Tongue (tissue), 2 donors: ENCODE measurements around the gene IRF2. TPM values are rescaled to one million over a fixed set of nuclear protein-coding genes. Genes with fewer than 3 reads are reported as not detected.
A peak's percentile ranks its signal among the peaks of the same experiment; 100 is the strongest.
"Not testable (repeated sequence)": the region's sequence is repeated elsewhere in the genome, so short reads cannot be mapped to it uniquely, and the experiment has no call there.

Experiments used
- DNase-seq: peaks from one replicate; pipeline ENCODE4 v3.0.0-alpha.2; 2015
- total RNA-seq: library from RNA; depleted of rRNA; stranded (reverse); fragments of >200 nt; gene quantifications from one replicate; pipeline ENCODE4 v1.2.3, GENCODE V29; 2014

IRF2 gene
- total RNA-seq, 1 donor from 2014 or later: 26.5 TPM

GRCh38 chr4:184389978-184390900, 84.1 kb downstream of the IRF2 start:
- no peak for DNase-seq

- no peak for DNase-seq
Measured at GRCh38 chr4:184388106-184388505, 86.2 kb downstream of the IRF2 start.

GRCh38 chr4:184387351-184387750, 87.0 kb downstream of the IRF2 start:
- no peak for DNase-seq

DNA sequence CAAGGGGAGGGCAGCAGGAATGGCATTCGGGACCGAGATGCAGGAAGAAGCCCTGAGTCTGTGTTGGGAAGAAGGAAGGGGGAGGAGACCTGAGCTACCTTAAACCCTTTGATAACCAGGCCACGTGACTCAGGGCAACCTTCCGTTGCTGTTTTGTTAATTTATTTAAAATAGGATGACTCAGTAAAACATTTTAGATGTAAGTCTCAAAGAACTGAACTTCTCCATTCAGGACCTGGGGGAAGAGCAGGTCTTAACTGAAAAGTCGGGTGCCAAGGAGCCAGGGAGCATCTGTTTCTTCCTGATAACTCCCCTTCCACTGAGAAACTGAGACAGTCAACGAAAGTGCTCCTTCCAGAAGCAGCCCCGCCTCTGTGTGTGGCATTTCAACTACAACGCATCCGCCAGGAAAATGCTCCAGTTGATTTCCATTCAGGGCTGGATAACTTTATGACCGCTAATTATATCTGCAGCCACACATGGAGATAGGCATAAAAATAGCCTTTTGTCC, 88.0 kb downstream of the IRF2 start:
- no peak for DNase-seq

- no peak for DNase-seq
Measured at GRCh38 chr4:184385705-184386141, 88.6 kb downstream of the IRF2 start.

GRCh38 chr4:184384810-184385557, 89.4 kb downstream of the IRF2 start:
- DNase-seq: peak; percentile 76

DNA sequence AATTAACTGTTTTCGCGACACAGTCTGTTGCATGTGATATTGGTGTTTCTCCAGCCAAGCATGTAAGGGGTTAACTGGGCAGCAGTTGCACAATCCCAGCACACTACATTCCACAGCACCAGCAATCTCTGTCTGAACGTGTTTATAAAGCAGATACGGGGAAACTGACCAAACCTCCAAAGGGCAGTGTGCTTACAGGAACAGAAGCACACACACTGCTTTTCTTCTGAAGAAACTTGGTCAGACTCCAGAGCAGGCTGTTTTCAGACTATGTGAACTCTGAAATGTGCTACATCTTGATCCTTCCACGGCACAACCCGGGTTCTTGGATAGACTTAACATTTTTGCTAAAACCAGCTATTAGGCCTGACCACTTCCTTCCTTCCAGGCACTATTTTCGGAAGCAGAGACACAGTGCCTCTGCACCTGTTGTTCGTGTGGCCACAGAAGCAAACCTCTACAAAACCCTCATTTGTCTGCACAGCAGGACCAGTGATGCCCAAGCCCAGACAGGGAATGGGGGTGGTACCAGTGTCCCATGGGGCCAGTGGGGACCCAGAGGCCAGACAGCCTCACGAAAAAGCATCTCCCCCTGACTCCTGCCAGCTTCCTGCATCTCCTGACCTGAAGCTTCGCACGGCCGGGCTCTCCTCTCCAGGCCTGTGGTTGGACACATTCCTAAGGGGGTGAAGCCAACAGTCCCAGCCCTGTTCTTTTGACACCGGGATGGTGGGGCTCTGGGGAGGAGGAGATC, 90.1 kb downstream of the IRF2 start:
- DNase-seq: peak; percentile 60

DNA sequence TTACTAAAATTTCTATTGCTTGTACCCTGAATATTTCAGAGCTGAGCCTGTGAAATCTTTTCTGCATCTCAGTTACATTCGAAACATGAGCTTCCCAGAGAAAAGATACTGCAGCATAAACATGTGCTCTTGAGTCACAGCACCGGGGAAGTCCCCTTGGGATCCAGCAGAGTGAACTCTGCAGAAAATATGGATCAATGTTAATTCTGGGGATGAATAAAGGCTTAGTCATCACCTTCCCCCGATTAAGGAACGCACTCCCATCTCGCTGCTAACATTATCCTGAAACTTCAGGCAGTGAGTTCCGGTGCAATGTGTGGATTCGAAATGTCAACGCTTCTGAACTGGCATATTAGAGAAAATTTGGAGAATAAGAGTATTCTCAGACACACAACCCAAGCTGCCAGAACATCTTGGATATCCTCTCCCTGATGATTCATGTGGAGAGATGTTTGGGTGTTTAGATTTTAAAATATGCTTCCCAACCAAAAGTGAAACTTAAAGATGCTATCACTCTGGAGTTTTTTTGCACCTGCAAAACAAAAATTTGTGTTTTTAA, 90.8 kb downstream of the IRF2 start:
- DNase-seq: peak; percentile 17

DNA sequence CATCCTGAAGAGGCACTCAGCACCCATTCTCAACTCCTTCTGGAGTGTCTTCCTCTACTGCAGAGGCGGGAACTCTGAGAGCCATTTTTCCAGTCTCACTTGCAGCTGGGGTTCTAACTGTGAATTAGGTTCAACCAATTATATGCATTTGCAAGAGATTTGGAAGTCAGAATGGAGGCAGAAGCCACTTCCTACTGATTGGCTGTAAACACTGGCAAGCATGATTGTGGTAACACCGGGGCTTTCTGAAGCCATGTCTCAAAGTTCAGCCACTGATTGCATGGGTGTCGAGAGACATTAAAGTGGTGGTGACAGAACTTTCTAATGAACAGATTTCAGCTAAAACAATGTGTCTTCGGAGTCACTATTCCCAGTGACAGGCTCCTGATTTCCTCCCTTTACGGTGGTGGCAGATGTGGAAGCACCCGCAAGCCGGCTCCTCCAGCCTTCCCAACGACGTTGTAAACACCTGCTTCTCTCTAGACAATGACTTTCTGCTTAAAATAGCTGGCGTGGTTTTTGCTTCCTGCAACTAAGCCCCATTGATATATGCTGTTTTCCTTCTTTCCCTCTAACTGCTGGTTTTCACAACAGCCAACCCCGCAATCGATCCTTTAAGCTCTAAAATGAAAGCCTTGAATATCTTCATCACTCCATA, 92.0 kb downstream of the IRF2 start:
- peak; percentile 32 for DNase-seq

- DNase-seq: no peak
Measured at GRCh38 chr4:184380707-184381106, 93.6 kb downstream of the IRF2 start.

DNA sequence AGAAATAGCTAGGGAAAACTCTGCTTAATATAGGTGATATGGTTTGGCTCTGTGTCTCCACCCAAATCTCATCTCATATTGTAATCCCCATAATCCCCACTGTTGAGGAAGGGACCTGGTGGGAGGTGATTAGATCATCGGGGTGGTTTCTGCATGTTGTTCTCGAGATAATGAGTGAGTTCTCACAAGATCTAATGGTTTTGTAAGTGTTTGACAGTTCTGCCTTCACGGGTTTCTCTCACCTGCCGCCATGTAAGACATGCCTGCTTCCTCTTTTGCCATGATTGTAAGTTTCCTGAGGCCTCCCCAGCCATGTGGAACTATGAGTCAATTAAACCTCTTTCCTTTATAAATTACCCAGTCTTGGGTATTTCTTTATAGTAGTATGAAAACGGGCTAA, 94.1 kb downstream of the IRF2 start:
- DNase-seq: not testable (repeated sequence)

- DNase-seq: no peak
Measured at GRCh38 chr4:184376923-184377322, 97.4 kb downstream of the IRF2 start.

DNA sequence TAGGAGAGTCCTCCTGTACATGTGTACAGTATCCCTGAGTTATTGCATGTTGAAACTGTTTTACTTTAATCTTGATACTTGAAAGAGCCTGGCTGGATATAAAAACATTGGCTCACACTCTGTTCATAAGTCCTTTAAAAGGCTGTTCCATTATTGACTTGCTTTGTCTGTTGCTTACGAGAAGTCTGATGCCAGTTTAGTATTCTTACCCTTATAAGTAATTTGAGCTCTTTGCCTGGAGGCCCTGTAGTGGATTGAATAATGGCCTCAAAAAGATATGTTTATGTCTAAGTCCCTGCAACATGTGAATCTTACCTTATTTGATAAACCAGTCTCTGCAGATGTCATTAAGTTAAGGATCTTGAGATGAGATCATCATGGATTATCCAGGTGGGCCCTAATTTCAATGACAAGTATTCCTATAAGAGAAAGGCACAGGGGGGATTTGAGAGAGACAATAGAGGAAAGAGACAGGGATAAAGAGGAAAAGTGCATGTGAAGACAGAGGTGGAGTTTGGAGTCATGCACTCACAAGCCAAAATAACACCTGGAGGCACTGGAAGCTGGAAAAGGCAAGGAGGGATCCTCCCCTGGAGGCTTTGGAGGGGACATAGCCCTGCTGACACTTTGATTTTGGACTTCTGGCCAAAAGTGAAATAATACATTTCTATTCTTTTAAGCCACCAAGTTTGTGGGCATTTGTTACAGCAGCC, 98.1 kb downstream of the IRF2 start:
- no peak for DNase-seq

- DNase-seq: not testable (repeated sequence)
Measured at GRCh38 chr4:184375623-184376022, 98.7 kb downstream of the IRF2 start.

GRCh38 chr4:184375027-184375426, 99.3 kb downstream of the IRF2 start:
- no peak for DNase-seq

GRCh38 chr4:184373886-184374405, 100.4 kb downstream of the IRF2 start:
- DNase-seq: no peak

DNA sequence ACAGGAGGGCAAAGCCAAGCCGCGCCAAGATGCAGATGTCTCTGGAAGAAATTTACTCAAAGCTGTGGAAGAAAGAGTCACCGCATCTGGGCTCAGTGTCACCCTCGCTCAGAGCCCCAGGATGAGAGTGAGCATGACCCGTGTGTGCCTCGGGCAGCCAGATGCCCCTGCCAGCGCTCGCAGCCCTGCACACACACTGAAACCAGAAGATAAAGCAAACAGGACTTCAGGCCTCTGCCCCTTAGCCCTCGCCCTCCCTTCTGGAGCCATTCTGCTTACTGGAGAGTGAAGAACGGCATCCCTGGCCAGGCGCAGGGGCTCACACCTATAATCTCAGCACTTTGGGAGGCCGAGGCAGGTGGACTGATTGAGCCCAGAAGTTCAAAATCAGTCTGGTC, 103.0 kb downstream of the IRF2 start:
- DNase-seq: no peak

GRCh38 chr4:184370711-184371389, 103.5 kb downstream of the IRF2 start:
- no peak for DNase-seq

DNA sequence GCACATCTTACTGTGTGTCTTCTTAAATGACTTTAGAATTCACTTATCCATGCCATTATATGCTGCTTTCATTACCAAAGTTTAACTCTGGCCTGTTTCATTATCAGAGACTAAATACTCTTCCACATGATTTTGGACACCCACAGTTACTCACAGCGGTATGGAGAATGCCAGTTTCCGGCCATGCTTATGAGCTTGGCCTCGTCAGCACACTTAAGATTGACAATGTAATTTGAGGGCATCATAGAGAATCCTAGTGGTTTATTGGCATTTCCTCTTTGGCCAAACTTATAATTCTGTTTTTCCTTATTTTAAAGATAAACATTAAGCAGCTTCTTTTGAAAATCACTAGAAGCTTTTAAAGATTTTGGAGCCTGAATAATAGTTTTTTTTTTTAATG, 104.5 kb downstream of the IRF2 start:
- DNase-seq: no peak

DNA sequence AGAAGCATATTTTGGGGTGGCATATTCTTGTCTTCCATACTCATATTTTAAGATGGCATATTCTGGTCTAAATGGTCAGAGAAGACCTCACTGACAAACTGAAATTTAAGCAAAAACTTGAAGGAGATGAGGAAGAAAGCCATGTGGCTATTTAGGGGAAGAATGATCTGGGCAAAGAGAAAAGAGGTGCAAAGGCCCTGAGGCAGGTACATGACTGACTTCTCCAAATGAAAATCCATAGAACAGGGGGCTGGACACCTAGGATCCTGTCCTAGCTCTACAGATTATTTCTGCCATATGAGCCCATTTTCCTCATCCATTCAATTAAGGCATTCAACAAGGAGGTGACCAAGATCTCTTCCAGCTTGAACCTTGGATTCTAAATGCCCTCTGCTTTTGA, 105.6 kb downstream of the IRF2 start:
- no peak for DNase-seq
